CD14-positive monocyte (primary cell): ENCODE measurements around the gene DMC1. TPM values are rescaled to one million over a fixed set of nuclear protein-coding genes. Genes with fewer than 3 reads are reported as not detected.

Experiments used
- DNase-seq, 3 donors: peaks; one replicate each; pipeline ENCODE4 v3.0.0-alpha.2; 2011 to 2022
- H2AFZ ChIP-seq: 2 replicates; pipeline ENCODE4 v1.6.0; 2012; ENCODE audit warnings: mild to moderate bottlenecking, low read depth, low read length, inconsistent platforms; ENCODE audit not compliant: insufficient read depth, poor library complexity, severe bottlenecking
- H3K27ac ChIP-seq, 2 donors: 1 replicate in 1 of 2; 2 replicates in 1 of 2; pipeline ENCODE4 v1.5.1; 2012 to 2013; ENCODE audit warnings: low read length in 2 of 2, control low read depth in 1 of 2, inconsistent platforms in 1 of 2, low read depth in 1 of 2, mild to moderate bottlenecking in 1 of 2
- H3K27me3 ChIP-seq, 2 donors: one replicate each; pipeline versions ENCODE4 v1.6.0 to v1.6.1; 2011 to 2013; ENCODE audit warnings: low read length in 2 of 2; ENCODE audit not compliant: control insufficient read depth in 2 of 2, insufficient read depth in 2 of 2
- H3K36me3 ChIP-seq, 2 donors: replicated peaks in 1 of 2; 1 replicate in 1 of 2; 2 replicates in 1 of 2; pipeline versions ENCODE4 v1.5.1 to v1.6.1; 2012 to 2013; ENCODE audit warnings: low read length in 2 of 2, control low read depth in 1 of 2, inconsistent platforms in 1 of 2, mild to moderate bottlenecking in 1 of 2; ENCODE audit not compliant: insufficient read depth in 2 of 2, control insufficient read depth in 1 of 2
- H3K4me1 ChIP-seq, 2 donors: 1 replicate in 1 of 2; 2 replicates in 1 of 2; pipeline versions ENCODE4 v1.5.1 to v1.6.1; 2012 to 2013; ENCODE audit warnings: low read length in 2 of 2, control low read depth in 1 of 2, inconsistent platforms in 1 of 2, mild to moderate bottlenecking in 1 of 2, moderate library complexity in 1 of 2; ENCODE audit not compliant: insufficient read depth in 2 of 2, control insufficient read depth in 1 of 2
- H3K4me2 ChIP-seq: replicated peaks from 2 replicates; pipeline ENCODE3; 2012; ENCODE audit warnings: low read length, moderate library complexity, mild to moderate bottlenecking; ENCODE audit not compliant: poor library complexity, severe bottlenecking; ENCODE audit errors: extremely low read depth
- H3K4me3 ChIP-seq, 3 experiments: fragments of 200-600 bp in 1 of 3; sonication (generic) in 1 of 3; replicated peaks in 1 of 3; 1 replicate in 2 of 3; 2 replicates in 1 of 3; pipeline ENCODE4 v1.5.1; 2011 to 2013; ENCODE audit warnings: low read length in 3 of 3, mild to moderate bottlenecking in 3 of 3, control low read depth in 2 of 3, low read depth in 2 of 3, inconsistent platforms in 1 of 3, moderate library complexity in 1 of 3
- H3K79me2 ChIP-seq: 2 replicates; pipeline ENCODE4 v1.6.0; 2012; ENCODE audit warnings: mild to moderate bottlenecking, control low read depth, inconsistent platforms, low read length, moderate library complexity; ENCODE audit not compliant: insufficient read depth
- H3K9ac ChIP-seq: 2 replicates; pipeline ENCODE4 v1.6.0; 2017; ENCODE audit warnings: low read length, mild to moderate bottlenecking; ENCODE audit not compliant: insufficient read depth, poor library complexity, severe bottlenecking
- H3K9me3 ChIP-seq, 2 donors: replicated peaks in 1 of 2; 1 replicate in 1 of 2; 2 replicates in 1 of 2; pipeline versions ENCODE4 v1.5.1 to v1.6.1; 2012 to 2013; ENCODE audit warnings: low read length in 2 of 2, control low read depth in 1 of 2; ENCODE audit not compliant: control insufficient read depth in 1 of 2, insufficient read depth in 1 of 2
- H4K20me1 ChIP-seq: 2 replicates; pipeline ENCODE4 v1.6.0; 2012; ENCODE audit warnings: mild to moderate bottlenecking, low read length, control low read depth, moderate library complexity; ENCODE audit not compliant: insufficient read depth
- H3K27ac Mint-ChIP-seq, 7 donors: one replicate each; pipeline ENCODE4 v1.8.0; 2020; ENCODE audit warnings: mild to moderate bottlenecking in 7 of 7, mixed read lengths in 7 of 7, moderate library complexity in 6 of 7, inconsistent platforms in 2 of 7
- H3K27me3 Mint-ChIP-seq, 3 donors: one replicate each; pipeline ENCODE4 v1.8.0; 2021 to 2022; ENCODE audit warnings: low read depth in 3 of 3, mild to moderate bottlenecking in 3 of 3, mixed read lengths in 3 of 3, moderate library complexity in 3 of 3, inconsistent platforms in 1 of 3
- H3K36me3 Mint-ChIP-seq, 2 donors: one replicate each; pipeline ENCODE4 v1.8.0; 2020; ENCODE audit warnings: mixed read lengths in 2 of 2, inconsistent platforms in 1 of 2, mild to moderate bottlenecking in 1 of 2
- H3K4me1 Mint-ChIP-seq: one replicate; pipeline ENCODE4 v1.8.0; 2020; ENCODE audit warnings: mild to moderate bottlenecking, mixed read lengths
- H3K4me3 Mint-ChIP-seq, 2 donors: one replicate each; pipeline ENCODE4 v1.8.0; 2020; ENCODE audit warnings: mild to moderate bottlenecking in 2 of 2, mixed read lengths in 2 of 2, moderate library complexity in 1 of 2
- H3K9me3 Mint-ChIP-seq, 7 donors: one replicate each; pipeline ENCODE4 v1.8.0; 2020 to 2022; ENCODE audit warnings: mixed read lengths in 7 of 7, mild to moderate bottlenecking in 6 of 7, moderate library complexity in 6 of 7, inconsistent platforms in 2 of 7
- WGBS: methylation state at CpG from one replicate; pipeline ENCODE4 v1.1.5; 2013; ENCODE audit warnings: missing lambda C conversion rate; ENCODE audit not compliant: insufficient coverage; 5-methylcytosine and 5-hydroxymethylcytosine counted together
- intact Hi-C, 2 donors: fragments of 100-400 bp; cut with micrococcal nuclease; formaldehyde crosslinking; loops; one replicate each; pipeline versions ENCODE4 v1.15.0 to v1.15.1; 2023
- polyA plus RNA-seq, 3 donors: library from polyadenylated mRNA; depleted of rRNA in 1 of 3; unstranded in 2 of 3; stranded (reverse) in 1 of 3; fragments of 300-500 nt in 2 of 3; fragments of >200 nt in 1 of 3; fragmentation: Illumina TruSeq in 2 of 3; gene quantifications; 1 replicate in 2 of 3; 2 replicates in 1 of 3; pipeline ENCODE4 v1.2.3, GENCODE V29; 2012 to 2021
- TF ChIP-seq, protein P1 (sequence below): fragments of 200-600 bp; IDR thresholded peaks from one replicate; pipeline ENCODE4 v1.8.0; 2022; ENCODE audit warnings: antibody characterized with exemption, mild to moderate bottlenecking

Gene DMC1
- polyA plus RNA-seq, 3 donors: not detected

DNA sequence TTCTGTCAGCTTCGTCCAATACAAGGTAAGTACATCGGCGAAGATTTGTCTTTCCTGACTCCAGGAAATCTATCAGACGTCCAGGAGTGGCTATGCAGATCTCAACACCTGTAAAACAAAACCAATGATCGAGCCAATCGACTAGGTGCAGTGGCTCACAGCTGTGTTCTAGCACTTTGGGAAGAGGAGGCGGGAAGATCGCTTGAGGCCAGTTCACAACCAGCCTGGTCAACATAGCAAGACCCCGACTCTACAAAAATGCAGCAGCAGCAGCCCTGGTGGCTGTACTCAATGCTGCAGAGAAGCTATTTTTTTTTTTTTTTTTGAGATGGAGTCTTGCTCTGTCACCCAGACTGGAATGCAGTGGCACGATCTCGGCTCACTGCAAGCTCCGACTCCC lies 75.0 kb downstream of the DMC1 start:
- Histone ChIP-seq H2AFZ (no peak overlapping the region), H3K27ac (no peak overlapping the region), H4K20me1 (peaks cover 100% of the 10 kb centered on the region), H3K4me3 (no peak overlapping the region), H3K36me3 (peaks cover 98 to 100% of the 10 kb centered on the region in 2 donors), H3K79me2 (peaks cover 70% of the 10 kb centered on the region), H3K4me1 (no peaks in the 10 kb centered on the region), H3K27me3 (no peaks in the 10 kb centered on the region), H3K9me3 (no peaks in the 10 kb centered on the region), H3K9ac (no peak overlapping the region), H3K4me2 (no peak overlapping the region)
- H3K27ac Mint-ChIP-seq: peak overlapping the region in 1 of 7 donors; percentile 26
- DNase-seq: no peak
- WGBS: 100% methylated on average over 7 of the region's 12 CpGs
- peaks cover 0 to 2% (median 0%) of the 10 kb centered on the region in 3 donors for H3K27me3 Mint-ChIP-seq
- H3K4me3 Mint-ChIP-seq: no peak overlapping the region
- no peaks in the 10 kb centered on the region for H3K9me3 Mint-ChIP-seq
- intact Hi-C loops: no loop called here
- peaks cover 78 to 98% of the 10 kb centered on the region in 2 donors for H3K36me3 Mint-ChIP-seq
- H3K4me1 Mint-ChIP-seq: no peaks in the 10 kb centered on the region
- TF ChIP-seq, protein P1, sequence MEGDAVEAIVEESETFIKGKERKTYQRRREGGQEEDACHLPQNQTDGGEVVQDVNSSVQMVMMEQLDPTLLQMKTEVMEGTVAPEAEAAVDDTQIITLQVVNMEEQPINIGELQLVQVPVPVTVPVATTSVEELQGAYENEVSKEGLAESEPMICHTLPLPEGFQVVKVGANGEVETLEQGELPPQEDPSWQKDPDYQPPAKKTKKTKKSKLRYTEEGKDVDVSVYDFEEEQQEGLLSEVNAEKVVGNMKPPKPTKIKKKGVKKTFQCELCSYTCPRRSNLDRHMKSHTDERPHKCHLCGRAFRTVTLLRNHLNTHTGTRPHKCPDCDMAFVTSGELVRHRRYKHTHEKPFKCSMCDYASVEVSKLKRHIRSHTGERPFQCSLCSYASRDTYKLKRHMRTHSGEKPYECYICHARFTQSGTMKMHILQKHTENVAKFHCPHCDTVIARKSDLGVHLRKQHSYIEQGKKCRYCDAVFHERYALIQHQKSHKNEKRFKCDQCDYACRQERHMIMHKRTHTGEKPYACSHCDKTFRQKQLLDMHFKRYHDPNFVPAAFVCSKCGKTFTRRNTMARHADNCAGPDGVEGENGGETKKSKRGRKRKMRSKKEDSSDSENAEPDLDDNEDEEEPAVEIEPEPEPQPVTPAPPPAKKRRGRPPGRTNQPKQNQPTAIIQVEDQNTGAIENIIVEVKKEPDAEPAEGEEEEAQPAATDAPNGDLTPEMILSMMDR: no peak

DNA sequence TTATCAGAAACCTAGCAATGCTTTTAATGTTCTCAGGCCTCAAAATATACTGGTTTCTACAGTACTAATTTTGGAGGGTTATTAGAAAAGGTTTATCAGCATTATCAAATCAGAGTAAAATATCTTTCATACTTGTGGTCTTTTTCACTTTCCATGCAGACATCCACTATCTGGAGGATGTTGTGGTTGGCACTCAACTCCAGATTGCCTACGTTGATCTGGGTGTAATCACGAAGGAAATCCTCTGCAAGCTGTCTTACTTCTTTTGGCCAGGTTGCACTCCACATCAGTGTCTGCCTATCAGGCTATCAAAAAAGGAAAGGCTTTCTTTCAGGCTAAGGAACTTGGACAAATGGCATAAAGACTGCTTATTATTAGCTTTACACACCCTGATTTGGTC lies 75.5 kb downstream of the DMC1 start:
- no peaks in the 10 kb centered on the region for H3K27me3 ChIP-seq
- H3K9me3 Mint-ChIP-seq: no peaks in the 10 kb centered on the region
- peaks cover 80 to 98% of the 10 kb centered on the region in 2 donors for H3K36me3 Mint-ChIP-seq
- H3K9me3 ChIP-seq: no peaks in the 10 kb centered on the region
- 33% methylated on average over 2 of the region's 2 CpGs for WGBS
- H3K4me1 ChIP-seq: no peaks in the 10 kb centered on the region
- peaks cover 70% of the 10 kb centered on the region for H3K79me2 ChIP-seq
- H3K27ac ChIP-seq: no peak overlapping the region
- no peak overlapping the region for H2AFZ ChIP-seq
- intact Hi-C loops: no loop called here
- no peak overlapping the region for H3K4me3 ChIP-seq
- H3K27me3 Mint-ChIP-seq: peaks cover 0 to 2% (median 0%) of the 10 kb centered on the region in 3 donors
- DNase-seq: no peak
- H4K20me1 ChIP-seq: peaks cover 100% of the 10 kb centered on the region
- no peaks in the 10 kb centered on the region for H3K4me1 Mint-ChIP-seq
- TF ChIP-seq, protein P1: no peak
- peak overlapping the region in 1 of 7 donors; percentile 20 for H3K27ac Mint-ChIP-seq
- no peak overlapping the region for H3K4me3 Mint-ChIP-seq
- H3K9ac ChIP-seq: no peak overlapping the region
- H3K4me2 ChIP-seq: no peak overlapping the region
- H3K36me3 ChIP-seq: peaks cover 98 to 100% of the 10 kb centered on the region in 2 donors
